Measurements from ENCODE around the gene UBAC2. TPM values are rescaled to one million over a fixed set of nuclear protein-coding genes. Genes with fewer than 3 reads are reported as not detected.

Gene UBAC2
- total RNA-seq, 4 donors from 2014 or later = 51.0 to 71.5 (median 61.1) TPM

- in situ Hi-C loops (cut with MboI; ENCODE audit: low sequenced_read_pairs in 4 of 4) = no loop called here
- no peak overlapping the region for H3K27ac ChIP-seq
- peaks cover 10 to 23% of the 10 kb centered on the region in 2 donors for H3K4me1 ChIP-seq
- H3K36me3 ChIP-seq = peaks cover 0 to 10% of the 10 kb centered on the region in 2 donors
- H3K4me3 ChIP-seq = no peak overlapping the region
- TF ChIP-seq CTCF (IDR thresholded peaks at IDR 0.05 in 4 of 5, conservative IDR thresholded peaks at IDR 0.05 in 1 of 5) (no peak), POLR2A (IDR thresholded peaks at IDR 0.05) (no peak)
- ATAC-seq = no peak
- no peaks in the 10 kb centered on the region for H3K27me3 ChIP-seq
- DNase-seq = no peak
- no peaks in the 10 kb centered on the region for H3K9me3 ChIP-seq
- intact Hi-C loops (cut with DNase I; ENCODE audit: low total_unique reads) = no loop called here
These were observed 134.9 kb downstream of the UBAC2 start for GRCh38 chr13:99335603-99336002.

- H3K4me3 ChIP-seq = no peak overlapping the region
- H3K27ac ChIP-seq = no peak overlapping the region
- no peak for DNase-seq
- ATAC-seq = no peak
- intact Hi-C loops (cut with DNase I; ENCODE audit: low total_unique reads) (no loop called here), in situ Hi-C loops (cut with MboI; ENCODE audit: low sequenced_read_pairs in 4 of 4) (no loop called here)
- no peaks in the 10 kb centered on the region for H3K9me3 ChIP-seq
- no peak for TF ChIP-seq POLR2A (IDR thresholded peaks at IDR 0.05)
- no peak for TF ChIP-seq CTCF (IDR thresholded peaks at IDR 0.05 in 4 of 5, conservative IDR thresholded peaks at IDR 0.05 in 1 of 5)
- H3K27me3 ChIP-seq = no peaks in the 10 kb centered on the region
- peaks cover 0 to 4% of the 10 kb centered on the region in 2 donors for H3K4me1 ChIP-seq
- H3K36me3 ChIP-seq = peaks cover 0 to 35% of the 10 kb centered on the region in 2 donors
These were observed 138.6 kb downstream of the UBAC2 start for GRCh38 chr13:99339230-99339721.

- ATAC-seq = no peak
These were observed 139.2 kb downstream of the UBAC2 start for GRCh38 chr13:99339736-99340397.

GRCh38 chr13:99340638-99341037 lies 140.0 kb downstream of the UBAC2 start:
- Histone ChIP-seq H3K4me1 (peaks cover 0 to 4% of the 10 kb centered on the region in 2 donors), H3K27me3 (no peaks in the 10 kb centered on the region), H3K9me3 (no peaks in the 10 kb centered on the region), H3K36me3 (peaks cover 0 to 38% of the 10 kb centered on the region in 2 donors), H3K4me3 (no peak overlapping the region), H3K27ac (no peak overlapping the region)
- in situ Hi-C loops (cut with MboI; ENCODE audit: low sequenced_read_pairs in 4 of 4) (no loop called here), intact Hi-C loops (cut with DNase I; ENCODE audit: low total_unique reads) (no loop called here)
- ATAC-seq = no peak
- DNase-seq = no peak
- TF ChIP-seq POLR2A (IDR thresholded peaks at IDR 0.05) (no peak), CTCF (IDR thresholded peaks at IDR 0.05 in 4 of 5, conservative IDR thresholded peaks at IDR 0.05 in 1 of 5) (no peak)

More at GRCh38 chr13:99339736-99340397, 139.2 kb downstream of the UBAC2 start:
- Histone ChIP-seq H3K27me3 (no peaks in the 10 kb centered on the region), H3K4me3 (no peak overlapping the region), H3K27ac (no peak overlapping the region), H3K4me1 (peaks cover 0 to 4% of the 10 kb centered on the region in 2 donors), H3K36me3 (peaks cover 0 to 38% of the 10 kb centered on the region in 2 donors), H3K9me3 (no peaks in the 10 kb centered on the region)
- DNase-seq = no peak
- in situ Hi-C loops (cut with MboI; ENCODE audit: low sequenced_read_pairs in 4 of 4) (no loop called here), intact Hi-C loops (cut with DNase I; ENCODE audit: low total_unique reads) (no loop called here)
- no peak for TF ChIP-seq CTCF (IDR thresholded peaks at IDR 0.05 in 4 of 5, conservative IDR thresholded peaks at IDR 0.05 in 1 of 5)
- no peak for TF ChIP-seq POLR2A (IDR thresholded peaks at IDR 0.05)
